Fibroblast of mammary gland (primary cell): ENCODE measurements around the gene IFNA7.
"Not testable (repeated sequence)": the region's sequence is repeated elsewhere in the genome, so short reads cannot be mapped to it uniquely, and the experiment has no call there.

Experiments used
- DNase-seq: peaks from one replicate; pipeline ENCODE4 v3.0.0-alpha.2; 2010; ENCODE audit warnings: low read depth
- H3K4me3 ChIP-seq: 2 replicates; pipeline ENCODE4 v1.5.1; 2011; ENCODE audit warnings: low read depth, mild to moderate bottlenecking, low read length, moderate library complexity; ENCODE audit not compliant: control insufficient read depth
- TF ChIP-seq, protein P1 (sequence below): conservative IDR thresholded peaks from 2 replicates; pipeline ENCODE4 v1.5.1; 2011; ENCODE audit warnings: low read depth, low read length, inconsistent platforms; ENCODE audit not compliant: control insufficient read depth, insufficient read depth

Gene IFNA7

GRCh38 chr9:21233258-21233657 lies 31.3 kb upstream of the IFNA7 start:
- H3K4me3 ChIP-seq, result no peak overlapping the region
- TF ChIP-seq, protein P1, sequence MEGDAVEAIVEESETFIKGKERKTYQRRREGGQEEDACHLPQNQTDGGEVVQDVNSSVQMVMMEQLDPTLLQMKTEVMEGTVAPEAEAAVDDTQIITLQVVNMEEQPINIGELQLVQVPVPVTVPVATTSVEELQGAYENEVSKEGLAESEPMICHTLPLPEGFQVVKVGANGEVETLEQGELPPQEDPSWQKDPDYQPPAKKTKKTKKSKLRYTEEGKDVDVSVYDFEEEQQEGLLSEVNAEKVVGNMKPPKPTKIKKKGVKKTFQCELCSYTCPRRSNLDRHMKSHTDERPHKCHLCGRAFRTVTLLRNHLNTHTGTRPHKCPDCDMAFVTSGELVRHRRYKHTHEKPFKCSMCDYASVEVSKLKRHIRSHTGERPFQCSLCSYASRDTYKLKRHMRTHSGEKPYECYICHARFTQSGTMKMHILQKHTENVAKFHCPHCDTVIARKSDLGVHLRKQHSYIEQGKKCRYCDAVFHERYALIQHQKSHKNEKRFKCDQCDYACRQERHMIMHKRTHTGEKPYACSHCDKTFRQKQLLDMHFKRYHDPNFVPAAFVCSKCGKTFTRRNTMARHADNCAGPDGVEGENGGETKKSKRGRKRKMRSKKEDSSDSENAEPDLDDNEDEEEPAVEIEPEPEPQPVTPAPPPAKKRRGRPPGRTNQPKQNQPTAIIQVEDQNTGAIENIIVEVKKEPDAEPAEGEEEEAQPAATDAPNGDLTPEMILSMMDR, result no peak
- DNase-seq, result no peak

DNA sequence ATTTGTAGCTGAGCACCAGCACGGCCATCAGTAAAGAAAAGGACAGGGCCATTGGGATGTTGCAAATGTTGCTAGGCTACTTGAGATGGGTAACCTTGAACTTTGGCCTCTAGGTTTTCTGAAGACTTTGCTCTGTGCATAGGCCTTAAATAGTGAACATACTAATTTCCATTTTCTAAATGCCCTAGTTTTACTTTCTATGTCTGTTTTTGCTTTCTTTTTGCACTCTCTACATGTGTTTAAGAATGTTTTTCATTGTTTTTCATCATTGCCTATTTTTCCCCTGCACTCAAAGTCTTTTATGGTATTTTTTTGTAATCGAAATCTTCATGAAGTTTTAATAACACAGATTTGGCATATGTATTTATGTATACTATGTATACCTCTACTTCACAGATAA lies 26.1 kb upstream of the IFNA7 start, which contains the start of gene IFNA17:
IFNA17 (minus strand) TSS at position 101 of the 400 bp plus-strand sequence; CDS start at position 52, 49 bp downstream.
- DNase-seq, result no peak
- no peak within 1 kb of the TSS for H3K4me3 ChIP-seq
- TF ChIP-seq, protein P1, result no peak

DNA sequence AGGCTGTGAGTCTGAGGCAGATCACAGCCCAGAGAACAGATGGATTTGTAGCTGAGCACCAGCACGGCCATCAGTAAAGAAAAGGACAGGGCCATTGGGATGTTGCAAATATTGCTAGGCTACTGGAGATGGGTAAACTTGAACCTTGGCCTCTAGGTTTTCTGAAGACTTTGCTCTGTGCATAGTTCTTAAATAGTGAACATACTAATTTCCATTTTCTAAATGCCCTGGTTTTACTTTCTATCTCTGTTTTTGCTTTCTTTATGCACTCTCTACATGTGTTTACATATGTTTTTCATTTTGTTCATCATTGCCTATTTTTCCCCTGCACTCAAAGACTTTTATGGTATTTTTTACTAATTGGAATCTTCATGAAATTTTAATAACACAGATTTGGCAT lies 15.2 kb upstream of the IFNA7 start, which contains the start of gene IFNA16:
IFNA16 (minus strand) TSS at position 101 of the 400 bp plus-strand sequence; CDS start at position 95, 6 bp downstream.
- not testable (repeated sequence) for H3K4me3 ChIP-seq, DNase-seq

DNA sequence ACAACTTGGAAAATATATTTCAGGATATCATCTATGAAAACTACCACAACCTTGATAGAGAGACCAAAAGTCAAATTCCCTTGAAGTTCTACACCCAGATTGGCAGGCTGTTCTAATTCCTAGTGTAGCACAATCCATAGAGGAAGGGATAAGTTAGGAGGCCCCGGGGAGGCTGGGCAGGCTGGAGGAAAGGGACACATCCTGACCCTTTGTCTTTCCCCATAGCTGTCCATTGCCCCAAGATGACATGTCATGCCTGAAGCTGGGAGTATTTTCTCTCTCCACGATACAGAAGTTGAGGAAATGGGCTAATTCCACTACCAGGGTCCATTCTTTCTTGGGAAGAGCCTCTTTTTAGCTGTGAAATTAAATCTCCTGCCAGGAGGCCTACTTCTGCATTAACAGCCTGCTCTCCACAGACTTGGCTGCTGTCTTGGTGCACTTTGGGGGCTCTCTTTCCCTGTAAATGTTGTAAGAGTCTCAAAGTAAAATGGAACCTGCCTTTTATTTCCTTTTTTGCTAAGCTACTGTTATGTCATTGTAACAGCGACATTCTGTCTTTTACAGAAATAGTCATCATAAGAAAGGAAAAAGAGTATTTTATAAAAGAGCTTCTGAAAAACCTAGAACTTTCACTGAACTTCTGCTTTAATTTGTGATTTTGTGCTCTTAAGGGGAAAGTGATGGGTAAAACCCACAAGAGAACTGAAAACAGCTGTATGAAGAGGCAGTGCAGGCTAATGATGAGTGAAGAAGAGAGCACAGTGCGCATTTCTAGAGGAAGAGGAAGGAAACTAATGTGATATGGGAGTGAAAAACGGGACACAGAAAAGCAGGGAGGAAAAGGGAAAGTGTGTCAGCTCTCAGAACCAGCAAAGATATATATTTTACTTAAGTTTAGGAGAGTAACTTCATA lies 11.7 kb upstream of the IFNA7 start:
- DNase-seq, result peak; percentile 4
- not testable (repeated sequence) for H3K4me3 ChIP-seq
- TF ChIP-seq, protein P1, result peak; percentile 27

GRCh38 chr9:21212160-21212559 lies 10.2 kb upstream of the IFNA7 start:
- H3K4me3 ChIP-seq, DNase-seq: not testable (repeated sequence)

DNA sequence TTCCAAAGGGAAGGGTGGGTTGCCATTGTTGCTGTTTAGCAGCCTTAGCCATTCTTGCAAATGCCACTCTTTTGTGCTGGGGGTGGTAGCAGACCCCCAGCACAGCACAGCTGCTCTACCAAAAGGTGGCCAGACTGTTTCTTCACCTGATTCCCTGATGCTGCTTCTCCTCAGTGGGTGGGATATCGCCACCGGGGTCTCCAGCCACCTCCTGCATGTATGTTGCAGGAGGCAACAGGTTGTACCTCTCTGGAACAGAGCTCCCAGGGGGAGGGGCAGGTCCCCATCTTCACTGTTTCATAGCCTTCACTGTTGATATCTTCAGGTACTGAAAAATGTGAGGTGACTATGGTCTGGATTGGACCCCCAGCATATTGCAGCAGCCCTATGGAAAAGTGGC lies 8.8 kb upstream of the IFNA7 start:
- DNase-seq, H3K4me3 ChIP-seq: not testable (repeated sequence)

GRCh38 chr9:21210311-21210710 lies 8.3 kb upstream of the IFNA7 start:
- no peak overlapping the region for H3K4me3 ChIP-seq
- TF ChIP-seq, protein P1, result no peak
- no peak for DNase-seq

- not testable (repeated sequence) for DNase-seq, H3K4me3 ChIP-seq
Observed at GRCh38 chr9:21207043-21207442, 5.0 kb upstream of the IFNA7 start, which contains the start of gene IFNA10. TSS of gene IFNA10 (minus strand) at chr9:21207143. CDS start at chr9:21207097, 46 bp downstream.

DNA sequence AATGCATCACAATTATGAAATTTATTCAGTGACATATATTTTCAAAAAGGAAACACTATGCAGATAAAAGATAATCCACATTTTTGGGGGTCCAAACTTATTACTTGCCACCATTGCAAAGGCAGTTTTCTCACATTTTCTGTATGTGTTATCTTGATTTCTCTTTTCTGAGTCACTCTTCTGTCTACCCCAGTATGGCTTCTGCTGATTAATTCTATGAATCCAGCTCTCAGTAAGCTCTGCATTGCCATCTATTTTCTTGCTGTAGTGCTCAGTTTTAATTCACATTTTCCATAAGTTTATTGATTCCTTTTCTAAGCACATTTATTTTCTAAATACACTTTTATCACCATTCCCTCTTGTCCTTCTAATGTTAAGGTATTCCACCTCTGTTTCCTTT lies 3.2 kb upstream of the IFNA7 start:
- TF ChIP-seq, protein P1, result no peak
- H3K4me3 ChIP-seq, result no peak overlapping the region
- DNase-seq, result no peak
